Measurements from ENCODE around the gene MSI2. TPM values are rescaled to one million over a fixed set of nuclear protein-coding genes. Genes with fewer than 3 reads are reported as not detected.

The MSI2 gene
- total and polyA plus RNA-seq, 2 donors (not counting 3 experiments of a cell fraction or from before 2014, with no cell fraction given) = 20.9 to 59.3 TPM

- Histone ChIP-seq H3K9me1 (replicated peaks; ENCODE audit: control insufficient read depth, extremely low read depth, insufficient read depth, low read length) (no peaks in the 10 kb centered on the region), H3K9ac (replicated peaks; ENCODE audit: extremely low read depth, insufficient read depth, low read length) (no peak overlapping the region), H3K4me1 (ENCODE audit: control insufficient read depth, extremely low read depth, insufficient read depth, low read length) (no peaks in the 10 kb centered on the region), H3K4me3 (replicated peaks in 1 of 3; ENCODE audit: insufficient read depth in 1 of 3, low read depth in 1 of 3, low read length in 3 of 3) (no peak overlapping the region), H3K4me2 (ENCODE audit: insufficient read depth, low read length) (no peak overlapping the region), H2AFZ (ENCODE audit: low read depth, low read length) (no peak overlapping the region), H3K27ac (ENCODE audit: insufficient read depth, low read depth, low read length) (no peak overlapping the region), H4K20me1 (replicated peaks; ENCODE audit: control insufficient read depth, extremely low read depth, insufficient read depth, low read length) (no peaks in the 10 kb centered on the region), H3K27me3 (ENCODE audit: control insufficient read depth in 2 of 2, insufficient read depth in 2 of 2, low read length in 2 of 2) (no peaks in the 10 kb centered on the region), H3K79me2 (ENCODE audit: control insufficient read depth, insufficient read depth, low read length) (no peaks in the 10 kb centered on the region), H3K9me3 (replicated peaks; ENCODE audit: control insufficient read depth, insufficient read depth, low read length) (no peaks in the 10 kb centered on the region), H3K36me3 (ENCODE audit: control insufficient read depth in 2 of 2, extremely low read depth in 1 of 2, insufficient read depth in 2 of 2, low read length in 2 of 2) (no peaks in the 10 kb centered on the region)
- ChIA-PET CTCF (interaction anchor here (1.7 to 1.9 kb wide), 3 partner anchors 11 to 246 kb away, joined by 5 to 6 read pairs (median 6); no protein-coding TSS in a partner anchor), POLR2A (no interaction called here)
- no peak for DNase-seq (ENCODE audit: low read depth, low spot score)
- intact Hi-C loops (cut with micrococcal nuclease) (no loop called here), dilution Hi-C loops (cut with MboI; ENCODE audit: extremely low pct_ligation_motif_present, low sequenced_read_pairs) (no loop called here)
- no peak for FAIRE-seq
- TF ChIP-seq POLR2A (IDR thresholded peaks at IDR 0.05; ENCODE audit: low read depth, low read length) = no peak
- no peak for TF ChIP-seq GATA2 (IDR thresholded peaks at IDR 0.05; ENCODE audit: insufficient read depth, insufficient read length, low read depth, low read length)
- TF ChIP-seq MYC (IDR thresholded peaks at IDR 0.05; ENCODE audit: low read depth, low read length) = no peak
- no peak for TF ChIP-seq CTCF (IDR thresholded peaks at IDR 0.05; ENCODE audit: extremely low read depth in 1 of 2, insufficient read depth in 1 of 2, low read depth in 1 of 2, low read length in 2 of 2)
- TF ChIP-seq EZH2 (IDR thresholded peaks at IDR 0.05; ENCODE audit: borderline replicate concordance, low read depth, low read length, severe bottlenecking) = no peak
- TF ChIP-seq MAX (IDR thresholded peaks at IDR 0.05; ENCODE audit: insufficient read depth, insufficient read length) = no peak
- TF ChIP-seq FOS (IDR thresholded peaks at IDR 0.05; ENCODE audit: borderline replicate concordance, insufficient read depth, low read length) = no peak
- no peak for TF ChIP-seq JUN (IDR thresholded peaks at IDR 0.05; ENCODE audit: borderline replicate concordance, insufficient read depth, insufficient read length, low read depth)
- no peak for TF ChIP-seq POLR2AphosphoS5 (IDR thresholded peaks at IDR 0.05; ENCODE audit: insufficient read depth, low read depth, low read length)
- no TSS peak for BruUV-seq (replicated peaks)
Observed at GRCh38 chr17:57489321-57489720, 233.0 kb downstream of the MSI2 start.

All from endothelial cell of umbilical vein (primary cell).